Measurements from ENCODE around the gene ZBTB7C.

The ZBTB7C gene

DNA sequence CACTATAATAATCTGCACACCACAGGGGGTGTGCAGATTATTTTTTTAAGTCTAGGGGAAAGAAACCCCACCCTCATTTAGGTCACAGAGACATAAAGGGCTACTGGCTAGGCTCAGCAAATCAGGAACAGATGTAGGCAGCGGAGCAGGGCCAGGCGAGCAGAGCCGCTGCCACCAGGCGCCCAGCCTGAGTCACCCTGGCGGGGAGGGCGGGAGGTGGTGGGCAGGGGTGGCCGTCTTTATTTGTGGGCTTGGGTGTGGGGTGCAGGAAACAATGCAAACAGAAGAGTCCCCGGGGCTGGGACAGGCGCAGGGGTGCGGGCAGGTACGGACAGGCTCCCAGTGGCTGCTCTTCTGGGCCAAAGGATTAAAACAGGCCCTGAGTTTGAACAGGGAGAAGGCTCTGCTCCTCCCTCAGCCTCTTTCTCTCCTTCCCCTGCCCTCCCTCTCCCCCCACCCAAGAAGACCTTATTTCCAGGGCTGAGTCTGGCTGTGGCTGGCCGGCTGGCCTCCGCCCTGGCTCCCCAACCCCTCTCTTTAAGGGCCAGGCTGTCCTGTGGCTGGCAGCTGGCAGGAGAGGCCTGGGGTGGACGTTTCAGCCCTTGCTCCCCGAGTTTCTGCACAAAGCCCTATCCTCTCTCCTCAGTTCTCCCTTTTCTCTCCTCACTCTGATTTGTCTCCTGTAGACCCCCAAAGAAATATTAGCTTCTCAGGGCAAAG lies 335.8 kb downstream of the ZBTB7C start:
- H3K27ac ChIP-seq, result no peak overlapping the region
- TF ChIP-seq ZFX (IDR thresholded peaks at IDR 0.05), result no peak
- TF ChIP-seq, protein P1, sequence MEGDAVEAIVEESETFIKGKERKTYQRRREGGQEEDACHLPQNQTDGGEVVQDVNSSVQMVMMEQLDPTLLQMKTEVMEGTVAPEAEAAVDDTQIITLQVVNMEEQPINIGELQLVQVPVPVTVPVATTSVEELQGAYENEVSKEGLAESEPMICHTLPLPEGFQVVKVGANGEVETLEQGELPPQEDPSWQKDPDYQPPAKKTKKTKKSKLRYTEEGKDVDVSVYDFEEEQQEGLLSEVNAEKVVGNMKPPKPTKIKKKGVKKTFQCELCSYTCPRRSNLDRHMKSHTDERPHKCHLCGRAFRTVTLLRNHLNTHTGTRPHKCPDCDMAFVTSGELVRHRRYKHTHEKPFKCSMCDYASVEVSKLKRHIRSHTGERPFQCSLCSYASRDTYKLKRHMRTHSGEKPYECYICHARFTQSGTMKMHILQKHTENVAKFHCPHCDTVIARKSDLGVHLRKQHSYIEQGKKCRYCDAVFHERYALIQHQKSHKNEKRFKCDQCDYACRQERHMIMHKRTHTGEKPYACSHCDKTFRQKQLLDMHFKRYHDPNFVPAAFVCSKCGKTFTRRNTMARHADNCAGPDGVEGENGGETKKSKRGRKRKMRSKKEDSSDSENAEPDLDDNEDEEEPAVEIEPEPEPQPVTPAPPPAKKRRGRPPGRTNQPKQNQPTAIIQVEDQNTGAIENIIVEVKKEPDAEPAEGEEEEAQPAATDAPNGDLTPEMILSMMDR (conservative IDR thresholded peaks at IDR 0.05), result no peak

DNA sequence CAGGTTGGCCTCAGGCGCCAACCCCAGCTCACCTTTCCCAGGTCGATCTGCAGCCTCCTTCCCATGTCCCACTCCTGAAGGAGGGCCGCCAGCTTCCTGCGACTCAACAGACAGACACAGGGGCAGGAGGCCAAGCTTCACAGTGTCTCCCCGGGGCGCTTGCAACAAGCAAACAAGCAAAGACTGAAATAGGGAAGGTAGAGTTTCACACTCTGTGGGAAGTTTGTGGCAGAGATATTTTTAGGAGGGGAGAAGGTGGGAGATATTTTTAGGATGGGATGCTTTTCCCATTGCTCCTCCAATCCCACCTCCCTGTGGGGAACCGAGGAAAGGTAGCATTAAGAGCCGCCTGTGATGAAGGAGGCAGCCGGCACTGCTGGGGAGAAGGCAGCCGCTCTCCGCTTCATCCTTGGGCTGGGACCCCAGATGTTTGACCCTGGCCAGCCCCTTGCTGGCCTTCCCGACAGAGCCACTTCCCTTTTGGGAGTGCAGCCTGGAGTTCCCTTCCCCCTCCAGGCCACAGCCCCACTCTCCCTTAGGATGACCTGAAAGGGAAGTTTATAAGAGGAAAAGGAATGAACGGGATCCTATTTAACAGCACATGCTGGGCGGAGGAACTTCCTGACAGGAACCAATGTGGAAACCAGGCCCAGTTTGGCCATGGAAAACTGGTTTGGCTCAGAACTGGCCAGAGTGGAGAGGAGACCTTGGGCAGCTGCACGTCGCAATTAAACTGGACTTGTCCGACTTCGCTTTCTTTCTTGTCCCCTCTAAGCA lies 336.6 kb downstream of the ZBTB7C start:
- H3K27ac ChIP-seq, result no peak overlapping the region; the same call in 1 of the 2 replicates
- TF ChIP-seq ZFX (IDR thresholded peaks at IDR 0.05), result no peak
- TF ChIP-seq, protein P1 (conservative IDR thresholded peaks at IDR 0.05), result no peak

DNA sequence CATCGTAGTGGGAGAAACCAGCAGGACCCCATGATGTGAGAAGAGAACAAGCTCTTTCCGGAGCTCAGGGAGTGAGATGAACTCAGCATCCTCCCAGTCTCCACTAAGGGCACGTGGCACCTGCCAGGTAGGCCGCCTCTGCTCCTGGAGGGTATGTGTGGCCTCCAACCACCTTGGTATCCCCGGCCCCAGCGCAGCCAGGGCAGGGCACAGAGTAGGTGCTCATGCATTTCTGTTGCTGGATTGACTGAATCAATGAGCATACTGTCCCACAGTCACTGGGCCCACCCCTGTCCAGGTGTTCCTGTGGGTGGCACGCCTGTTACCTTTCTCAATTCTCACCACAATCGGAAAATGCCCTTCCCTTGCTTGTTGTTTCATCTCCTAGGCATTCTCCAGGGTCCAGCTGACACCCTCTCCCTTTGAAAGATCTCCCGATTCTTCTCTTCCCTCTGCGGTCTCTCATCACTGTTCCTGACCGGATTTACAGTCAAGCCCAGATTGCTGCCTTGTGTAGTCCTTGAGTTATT lies 340.2 kb downstream of the ZBTB7C start:
- no peak overlapping the region for H3K27ac ChIP-seq
- TF ChIP-seq, protein P1 (conservative IDR thresholded peaks at IDR 0.05), result no peak
- no peak for TF ChIP-seq ZFX (IDR thresholded peaks at IDR 0.05)

DNA sequence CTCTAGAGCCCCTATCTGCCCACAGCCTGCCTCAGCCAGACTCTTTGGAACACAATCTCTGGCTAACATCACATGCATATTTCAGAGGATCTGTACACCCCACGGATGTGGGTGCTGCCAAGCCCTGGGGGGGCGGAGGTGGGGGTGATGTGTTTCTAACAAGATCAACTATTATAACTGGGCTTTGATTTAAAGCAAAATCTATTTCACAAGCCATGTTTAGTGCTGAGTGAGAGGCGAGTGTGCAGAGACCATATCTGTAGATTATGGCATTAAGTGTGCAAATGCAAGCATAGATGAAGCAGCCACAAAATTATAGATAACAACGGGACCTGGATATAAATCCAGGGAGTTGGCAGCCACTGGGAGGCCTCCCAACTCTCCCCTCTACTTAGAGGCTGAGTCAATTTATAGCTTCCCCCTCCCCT lies 342.9 kb downstream of the ZBTB7C start:
- TF ChIP-seq, protein P1 (conservative IDR thresholded peaks at IDR 0.05), result no peak
- TF ChIP-seq ZFX (IDR thresholded peaks at IDR 0.05), result no peak
- no peak overlapping the region; the same call in 1 of the 2 replicates for H3K27ac ChIP-seq

DNA sequence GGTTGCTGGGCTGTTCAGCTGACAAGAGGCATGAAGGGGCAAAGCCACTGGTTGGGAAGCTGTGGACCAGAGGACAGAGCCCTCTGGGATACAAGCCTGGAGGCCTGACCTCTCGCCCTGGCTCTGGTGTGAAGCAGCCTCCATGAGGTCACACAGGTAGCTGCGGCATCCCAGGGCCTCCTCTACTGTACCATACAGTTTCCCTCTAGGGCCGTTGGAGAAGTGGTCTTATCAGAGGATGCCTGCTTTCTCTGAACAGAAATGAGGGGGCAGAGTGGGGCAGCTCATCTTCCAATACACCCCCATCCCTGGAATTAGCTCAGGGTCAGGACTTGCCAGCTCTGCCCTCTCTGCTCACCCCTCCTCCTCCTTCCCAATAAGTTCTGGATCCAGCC lies 343.6 kb downstream of the ZBTB7C start:
- H3K27ac ChIP-seq, result peak overlapping the region; percentile 53
- TF ChIP-seq ZFX (IDR thresholded peaks at IDR 0.05), result no peak
- TF ChIP-seq, protein P1 (conservative IDR thresholded peaks at IDR 0.05), result no peak

DNA sequence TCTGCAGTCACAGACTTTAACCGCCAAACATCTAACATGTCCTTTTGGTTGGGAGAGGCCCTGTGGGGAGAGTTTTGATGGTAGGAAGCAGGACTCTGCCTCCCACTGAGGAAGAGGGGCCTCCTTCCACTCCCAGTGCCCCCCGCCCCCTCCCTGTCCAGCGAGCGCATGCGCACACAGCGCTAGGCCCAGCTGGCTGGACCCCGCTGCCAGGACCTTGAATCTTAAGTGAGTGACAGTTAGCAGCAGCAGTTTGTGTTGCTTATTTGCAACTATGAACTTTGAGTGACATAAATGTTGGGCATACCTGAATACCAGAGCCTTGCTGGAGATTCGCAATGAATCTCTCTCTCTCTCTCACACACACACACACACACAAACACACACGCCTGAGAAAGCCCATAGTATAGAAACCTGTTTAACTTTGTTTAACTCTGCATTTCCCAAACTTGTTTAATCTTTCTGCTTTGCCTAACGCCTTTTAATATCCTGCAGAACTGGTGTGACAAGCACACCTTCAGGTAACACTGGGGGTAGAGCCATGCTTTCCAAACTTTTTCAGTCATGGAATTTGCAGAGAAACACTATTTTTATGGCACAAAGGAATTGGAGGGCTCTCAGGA lies 344.1 kb downstream of the ZBTB7C start:
- TF ChIP-seq, protein P1 (conservative IDR thresholded peaks at IDR 0.05), result no peak
- TF ChIP-seq ZFX (IDR thresholded peaks at IDR 0.05), result no peak
- H3K27ac ChIP-seq, result peak overlapping the region; percentile 53
